Astrocyte (in vitro differentiated cells and primary cell): ENCODE results near the gene INCA1. TPM values are rescaled to one million over a fixed set of nuclear protein-coding genes. Genes with fewer than 3 reads are reported as not detected.
A peak's percentile ranks its signal among the peaks of the same experiment; 100 is the strongest.

Experiments used
- DNase-seq: peaks from one replicate; pipeline ENCODE4 v3.0.0-alpha.2; 2010; ENCODE audit warnings: low read depth
- FAIRE-seq: peaks from 2 replicates; lab custom pipeline; 2011; peaks lifted over from hg19 to GRCh38; lab: Jason Lieb, UNC
- H2AFZ ChIP-seq: 2 replicates; pipeline ENCODE4 v1.6.0; 2012; ENCODE audit warnings: low read depth, low read length, inconsistent platforms
- H3K27ac ChIP-seq: 2 replicates; pipeline ENCODE4 v1.5.1; 2011; ENCODE audit warnings: low read depth, low read length, inconsistent platforms
- H3K27me3 ChIP-seq: 2 replicates; pipeline ENCODE4 v1.6.0; 2011; ENCODE audit warnings: low read length, inconsistent platforms; ENCODE audit not compliant: insufficient read depth
- H3K36me3 ChIP-seq: 2 replicates; pipeline ENCODE4 v1.5.1; 2011; ENCODE audit warnings: low read length, inconsistent platforms; ENCODE audit not compliant: insufficient read depth
- H3K4me1 ChIP-seq: 2 replicates; pipeline ENCODE4 v1.5.1; 2011; ENCODE audit warnings: low read length, inconsistent platforms; ENCODE audit not compliant: insufficient read depth
- H3K4me2 ChIP-seq: 2 replicates; pipeline ENCODE4 v1.6.0; 2012; ENCODE audit warnings: low read length, inconsistent platforms
- H3K4me3 ChIP-seq: 2 replicates; pipeline ENCODE4 v1.5.1; 2011; ENCODE audit warnings: low read depth, mild to moderate bottlenecking, low read length, inconsistent platforms; ENCODE audit not compliant: insufficient read depth
- H3K79me2 ChIP-seq: 2 replicates; pipeline ENCODE4 v1.6.0; 2012; ENCODE audit warnings: mild to moderate bottlenecking, low read length, inconsistent platforms; ENCODE audit not compliant: insufficient read depth
- H3K9ac ChIP-seq: 2 replicates; pipeline ENCODE4 v1.6.0; 2012; ENCODE audit warnings: mild to moderate bottlenecking, low read length, inconsistent platforms
- H3K9me3 ChIP-seq: 2 replicates; pipeline ENCODE4 v1.5.1; 2012; ENCODE audit warnings: low read depth, mild to moderate bottlenecking, low read length, inconsistent platforms; ENCODE audit not compliant: insufficient read depth
- H4K20me1 ChIP-seq: 2 replicates; pipeline ENCODE4 v1.6.0; 2012; ENCODE audit warnings: low read length, inconsistent platforms; ENCODE audit not compliant: insufficient read depth
- H3K27ac Mint-ChIP-seq: one replicate; pipeline ENCODE4 v1.8.0; 2021; ENCODE audit warnings: mild to moderate bottlenecking, mixed read lengths; ENCODE audit not compliant: unreplicated experiment
- H3K27me3 Mint-ChIP-seq: one replicate; pipeline ENCODE4 v1.8.0; 2021; ENCODE audit warnings: low read depth, mixed read lengths; ENCODE audit not compliant: unreplicated experiment
- H3K36me3 Mint-ChIP-seq: one replicate; pipeline ENCODE4 v1.8.0; 2021; ENCODE audit warnings: low read depth, mixed read lengths; ENCODE audit not compliant: unreplicated experiment
- H3K4me1 Mint-ChIP-seq: one replicate; pipeline ENCODE4 v1.8.0; 2021; ENCODE audit warnings: low read depth, mixed read lengths; ENCODE audit not compliant: unreplicated experiment
- H3K4me3 Mint-ChIP-seq: one replicate; pipeline ENCODE4 v1.8.0; 2021; ENCODE audit warnings: mild to moderate bottlenecking, moderate library complexity, mixed read lengths; ENCODE audit not compliant: unreplicated experiment
- H3K9me3 Mint-ChIP-seq: one replicate; pipeline ENCODE4 v1.8.0; 2021; ENCODE audit warnings: mild to moderate bottlenecking, mixed read lengths; ENCODE audit not compliant: unreplicated experiment
- EZH2 ChIP-seq: IDR thresholded peaks from 2 replicates; pipeline ENCODE4 v1.6.1; 2012; ENCODE audit warnings: mild to moderate bottlenecking, low read length, inconsistent platforms; ENCODE audit not compliant: insufficient read depth
- total RNA-seq: library from RNA; stranded (reverse); gene quantifications from 2 replicates; pipeline ENCODE4 v1.2.1, GENCODE V29; 2021
- TF ChIP-seq, protein P1 (sequence below): IDR thresholded peaks from 2 replicates; pipeline ENCODE4 v1.5.1; 2011; ENCODE audit warnings: low read depth, mild to moderate bottlenecking, inconsistent platforms, low read length, moderate library complexity; ENCODE audit not compliant: insufficient read depth

INCA1 gene
- total RNA-seq, 1 donor from 2014 or later, result 1.7 TPM

DNA sequence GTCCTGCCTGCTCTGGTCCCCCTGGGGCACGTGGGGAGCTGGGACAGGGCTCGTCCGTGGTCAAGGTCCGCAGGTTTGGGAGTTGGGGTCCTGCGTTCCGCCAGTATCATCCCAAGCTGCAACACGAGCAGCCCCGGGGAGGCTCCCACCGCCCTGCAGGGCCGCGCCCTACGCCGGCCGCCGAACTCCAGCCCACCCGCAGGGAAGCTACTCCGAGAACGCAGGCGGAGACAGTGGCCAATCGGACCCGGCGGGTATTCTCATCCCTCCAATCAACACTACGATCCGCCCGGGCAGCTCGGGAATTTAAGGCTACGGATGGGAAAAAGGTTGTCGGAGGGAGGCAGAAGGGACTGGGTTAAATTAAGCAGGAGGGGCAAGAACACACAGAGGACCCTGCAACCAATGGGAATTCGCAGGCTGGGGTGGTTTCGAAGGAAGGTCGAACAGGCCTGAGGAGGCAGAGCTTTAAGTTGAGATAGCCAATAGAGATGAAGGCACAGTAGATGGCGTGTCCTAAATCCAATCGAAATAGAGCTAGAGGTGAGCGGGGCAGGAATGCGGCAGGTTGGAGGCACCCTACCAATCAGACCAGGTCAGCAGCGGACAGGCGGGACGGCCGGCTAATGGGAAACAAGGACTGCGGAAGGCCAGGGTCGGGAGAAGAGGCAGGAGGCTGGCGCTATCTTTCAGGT, 30.3 kb downstream of the INCA1 start:
- Histone ChIP-seq H3K4me3 (peak overlapping the region; percentile 87), H3K9ac (peak overlapping the region; percentile 93), H2AFZ (peak overlapping the region; percentile 75), H3K27me3 (no peaks in the 10 kb centered on the region), H3K9me3 (no peaks in the 10 kb centered on the region), H3K4me2 (peak overlapping the region; percentile 95), H3K79me2 (peaks cover 48% of the 10 kb centered on the region), H3K4me1 (peaks cover 33% of the 10 kb centered on the region), H3K27ac (peak overlapping the region; percentile 97), H3K36me3 (peaks cover 4% of the 10 kb centered on the region), H4K20me1 (peaks cover 22% of the 10 kb centered on the region)
- Mint-ChIP-seq H3K27ac (no peak overlapping the region), H3K36me3 (peaks cover 22% of the 10 kb centered on the region), H3K9me3 (peaks cover 5% of the 10 kb centered on the region), H3K27me3 (no peaks in the 10 kb centered on the region), H3K4me3 (no peak overlapping the region), H3K4me1 (peaks cover 29% of the 10 kb centered on the region)
- TF ChIP-seq, protein P1, sequence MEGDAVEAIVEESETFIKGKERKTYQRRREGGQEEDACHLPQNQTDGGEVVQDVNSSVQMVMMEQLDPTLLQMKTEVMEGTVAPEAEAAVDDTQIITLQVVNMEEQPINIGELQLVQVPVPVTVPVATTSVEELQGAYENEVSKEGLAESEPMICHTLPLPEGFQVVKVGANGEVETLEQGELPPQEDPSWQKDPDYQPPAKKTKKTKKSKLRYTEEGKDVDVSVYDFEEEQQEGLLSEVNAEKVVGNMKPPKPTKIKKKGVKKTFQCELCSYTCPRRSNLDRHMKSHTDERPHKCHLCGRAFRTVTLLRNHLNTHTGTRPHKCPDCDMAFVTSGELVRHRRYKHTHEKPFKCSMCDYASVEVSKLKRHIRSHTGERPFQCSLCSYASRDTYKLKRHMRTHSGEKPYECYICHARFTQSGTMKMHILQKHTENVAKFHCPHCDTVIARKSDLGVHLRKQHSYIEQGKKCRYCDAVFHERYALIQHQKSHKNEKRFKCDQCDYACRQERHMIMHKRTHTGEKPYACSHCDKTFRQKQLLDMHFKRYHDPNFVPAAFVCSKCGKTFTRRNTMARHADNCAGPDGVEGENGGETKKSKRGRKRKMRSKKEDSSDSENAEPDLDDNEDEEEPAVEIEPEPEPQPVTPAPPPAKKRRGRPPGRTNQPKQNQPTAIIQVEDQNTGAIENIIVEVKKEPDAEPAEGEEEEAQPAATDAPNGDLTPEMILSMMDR, result no peak
- no peak for TF ChIP-seq EZH2
- FAIRE-seq (peak; percentile 90), DNase-seq (peak; percentile 100)

DNA sequence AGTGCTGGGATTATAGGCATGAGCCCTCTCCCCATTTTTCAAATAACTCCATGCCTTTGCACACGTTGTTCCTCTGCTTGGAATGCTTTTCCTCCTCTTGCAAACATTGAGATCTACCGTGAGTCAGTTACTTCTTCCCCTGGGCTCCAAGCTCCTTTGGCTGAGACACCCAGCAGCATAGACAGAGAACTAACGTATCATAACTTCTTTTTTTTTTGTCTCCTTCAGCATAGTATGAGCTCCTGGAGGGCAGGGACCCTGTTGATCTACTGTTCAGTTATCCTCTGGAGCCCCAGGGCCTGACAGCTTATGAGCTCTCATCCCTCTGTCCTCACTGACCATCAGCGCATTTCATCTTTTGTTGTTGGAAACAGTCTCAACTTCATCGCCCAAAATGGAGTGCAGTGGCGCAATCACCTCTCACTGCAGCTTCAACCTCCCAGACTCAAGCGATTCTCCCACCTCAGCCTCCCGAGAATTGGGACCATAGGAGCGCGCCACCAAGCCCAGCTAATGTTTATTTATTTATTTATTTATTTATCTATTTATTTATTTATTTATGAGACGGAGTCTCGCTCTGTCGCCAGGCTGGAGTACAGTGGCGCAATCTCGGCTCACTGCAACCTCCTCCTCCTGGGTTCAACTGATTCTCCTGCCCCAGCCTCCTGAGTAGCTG, 31.9 kb downstream of the INCA1 start:
- Histone ChIP-seq H4K20me1 (peaks cover 18% of the 10 kb centered on the region), H3K4me1 (peaks cover 33% of the 10 kb centered on the region), H3K27me3 (no peaks in the 10 kb centered on the region), H2AFZ (no peak overlapping the region), H3K79me2 (peaks cover 37% of the 10 kb centered on the region), H3K4me2 (no peak overlapping the region), H3K9ac (no peak overlapping the region), H3K27ac (no peak overlapping the region), H3K36me3 (peaks cover 7% of the 10 kb centered on the region), H3K4me3 (no peak overlapping the region), H3K9me3 (no peaks in the 10 kb centered on the region)
- H3K27me3 Mint-ChIP-seq, result no peaks in the 10 kb centered on the region
- DNase-seq (no peak), FAIRE-seq (no peak)
- peaks cover 20% of the 10 kb centered on the region for H3K36me3 Mint-ChIP-seq
- H3K9me3 Mint-ChIP-seq, result peaks cover 5% of the 10 kb centered on the region
- TF ChIP-seq, protein P1, result no peak
- no peak for TF ChIP-seq EZH2
- H3K4me1 Mint-ChIP-seq, result peaks cover 22% of the 10 kb centered on the region
- H3K4me3 Mint-ChIP-seq, result peak overlapping the region; percentile 64
- H3K27ac Mint-ChIP-seq, result peak overlapping the region; percentile 55
